ENCODE measurements around the gene NUP214. TPM values are rescaled to one million over a fixed set of nuclear protein-coding genes. Genes with fewer than 3 reads are reported as not detected.
A peak's percentile ranks its signal among the peaks of the same experiment; 100 is the strongest.
"Not testable (repeated sequence)": the region's sequence is repeated elsewhere in the genome, so short reads cannot be mapped to it uniquely, and the experiment has no call there.

The NUP214 gene
- total RNA-seq, 6 experiments from 2014 or later = 34.2 to 43.7 (median 39.3) TPM

GRCh38 chr9:131237291-131237690, 111.9 kb downstream of the NUP214 start:
- DNase-seq = no peak
- H3K27me3 Mint-ChIP-seq (ENCODE audit: insufficient read depth) = peaks cover 2% of the 10 kb centered on the region
- H3K36me3 Mint-ChIP-seq (ENCODE audit: low read depth) = no peaks in the 10 kb centered on the region
- H3K9me3 Mint-ChIP-seq = no peaks in the 10 kb centered on the region
- H3K4me1 Mint-ChIP-seq (ENCODE audit: low read depth) = peaks cover 13% of the 10 kb centered on the region
- no peak overlapping the region for H3K27ac Mint-ChIP-seq
- H3K4me3 Mint-ChIP-seq = no peak overlapping the region
- TF ChIP-seq CTCF (IDR thresholded peaks at IDR 0.05) = no peak

GRCh38 chr9:131237931-131238401, 112.6 kb downstream of the NUP214 start:
- Mint-ChIP-seq H3K4me1 (ENCODE audit: low read depth) (peaks cover 13% of the 10 kb centered on the region), H3K9me3 (peaks cover 3% of the 10 kb centered on the region), H3K4me3 (no peak overlapping the region), H3K36me3 (ENCODE audit: low read depth) (peaks cover 3% of the 10 kb centered on the region), H3K27ac (peak overlapping the region; percentile 80), H3K27me3 (ENCODE audit: insufficient read depth) (peaks cover 2% of the 10 kb centered on the region)
- DNase-seq = peak; percentile 41
- no peak for TF ChIP-seq CTCF (IDR thresholded peaks at IDR 0.05)

- no peak overlapping the region for H3K4me3 Mint-ChIP-seq
- H3K27ac Mint-ChIP-seq = peak overlapping the region; percentile 80
- peaks cover 13% of the 10 kb centered on the region for H3K4me1 Mint-ChIP-seq (ENCODE audit: low read depth)
- peaks cover 6% of the 10 kb centered on the region for H3K9me3 Mint-ChIP-seq
- peaks cover 5% of the 10 kb centered on the region for H3K36me3 Mint-ChIP-seq (ENCODE audit: low read depth)
- peaks cover 2% of the 10 kb centered on the region for H3K27me3 Mint-ChIP-seq (ENCODE audit: insufficient read depth)
- no peak for DNase-seq
- TF ChIP-seq CTCF (IDR thresholded peaks at IDR 0.05) = no peak
Measured at GRCh38 chr9:131238402-131239021, 113.1 kb downstream of the NUP214 start.

- DNase-seq = no peak
- Mint-ChIP-seq H3K36me3 (ENCODE audit: low read depth) (peaks cover 5% of the 10 kb centered on the region), H3K27me3 (ENCODE audit: insufficient read depth) (peaks cover 2% of the 10 kb centered on the region), H3K4me1 (ENCODE audit: low read depth) (peaks cover 13% of the 10 kb centered on the region), H3K27ac (no peak overlapping the region), H3K4me3 (no peak overlapping the region), H3K9me3 (peaks cover 6% of the 10 kb centered on the region)
- no peak for TF ChIP-seq CTCF (IDR thresholded peaks at IDR 0.05)
Measured at GRCh38 chr9:131239161-131239975, 114.0 kb downstream of the NUP214 start.

GRCh38 chr9:131240047-131240921, 114.9 kb downstream of the NUP214 start:
- H3K27ac Mint-ChIP-seq = no peak overlapping the region
- TF ChIP-seq CTCF (IDR thresholded peaks at IDR 0.05) = no peak
- no peak overlapping the region for H3K4me3 Mint-ChIP-seq
- DNase-seq = no peak
- H3K27me3 Mint-ChIP-seq (ENCODE audit: insufficient read depth) = peaks cover 2% of the 10 kb centered on the region
- peaks cover 5% of the 10 kb centered on the region for H3K36me3 Mint-ChIP-seq (ENCODE audit: low read depth)
- peaks cover 13% of the 10 kb centered on the region for H3K4me1 Mint-ChIP-seq (ENCODE audit: low read depth)
- H3K9me3 Mint-ChIP-seq = peaks cover 6% of the 10 kb centered on the region

GRCh38 chr9:131244331-131244730, 118.9 kb downstream of the NUP214 start:
- H3K36me3 Mint-ChIP-seq (ENCODE audit: low read depth) = not testable (repeated sequence)

More at GRCh38 chr9:131244331-131244730, 118.9 kb downstream of the NUP214 start:
- not testable (repeated sequence) for H3K4me3 Mint-ChIP-seq; H3K27ac Mint-ChIP-seq; H3K9me3 Mint-ChIP-seq; H3K27me3 Mint-ChIP-seq (ENCODE audit: insufficient read depth); DNase-seq; H3K4me1 Mint-ChIP-seq (ENCODE audit: low read depth)

Measured in HFFc6 (cell line).